ENCODE data around the gene AP4E1. TPM values are rescaled to one million over a fixed set of nuclear protein-coding genes. Genes with fewer than 3 reads are reported as not detected.

The AP4E1 gene
- total RNA-seq, 3 donors from 2014 or later, result 5.8 to 12.8 (median 12.7) TPM

GRCh38 chr15:50997371-50998051, 89.0 kb downstream of the AP4E1 start:
- no peak overlapping the region for H3K27ac ChIP-seq
- H3K4me1 ChIP-seq, result no peaks in the 10 kb centered on the region
- DNase-seq (ENCODE audit: low spot score in 2 of 2), result no peak
- H3K9me3 ChIP-seq, result no peaks in the 10 kb centered on the region
- H3K27me3 ChIP-seq, result no peaks in the 10 kb centered on the region
- TF ChIP-seq POLR2A (IDR thresholded peaks at IDR 0.05), result no peak
- H3K36me3 ChIP-seq, result no peaks in the 10 kb centered on the region
- intact Hi-C loops (cut with DNase I; ENCODE audit: low total_unique reads), result no loop called here
- H3K4me3 ChIP-seq, result no peak overlapping the region

GRCh38 chr15:51004103-51004551, 95.6 kb downstream of the AP4E1 start:
- no peak overlapping the region for H3K27ac ChIP-seq
- no peak overlapping the region for H3K4me3 ChIP-seq
- intact Hi-C loops (cut with DNase I; ENCODE audit: low total_unique reads), result no loop called here
- no peak for TF ChIP-seq CTCF (IDR thresholded peaks at IDR 0.05)
- H3K9me3 ChIP-seq, result peaks cover 0 to 9% of the 10 kb centered on the region in 2 donors
- H3K36me3 ChIP-seq, result no peaks in the 10 kb centered on the region
- no peak for DNase-seq (ENCODE audit: low spot score in 2 of 2)
- no peaks in the 10 kb centered on the region for H3K4me1 ChIP-seq
- H3K27me3 ChIP-seq, result no peaks in the 10 kb centered on the region

GRCh38 chr15:51006336-51006985, 98.0 kb downstream of the AP4E1 start:
- Histone ChIP-seq H3K27ac (no peak overlapping the region), H3K9me3 (peaks cover 0 to 9% of the 10 kb centered on the region in 2 donors), H3K27me3 (no peaks in the 10 kb centered on the region), H3K4me3 (no peak overlapping the region), H3K36me3 (no peaks in the 10 kb centered on the region), H3K4me1 (no peaks in the 10 kb centered on the region)
- TF ChIP-seq CTCF (IDR thresholded peaks at IDR 0.05) (no peak), POLR2A (IDR thresholded peaks at IDR 0.05) (no peak), POLR2AphosphoS5 (IDR thresholded peaks at IDR 0.05) (no peak)
- intact Hi-C loops (cut with DNase I; ENCODE audit: low total_unique reads), result no loop called here
- no peak for DNase-seq (ENCODE audit: low spot score in 2 of 2)

GRCh38 chr15:51007131-51007666, 98.7 kb downstream of the AP4E1 start:
- H3K36me3 ChIP-seq, result no peaks in the 10 kb centered on the region
- H3K4me3 ChIP-seq, result no peak overlapping the region
- DNase-seq (ENCODE audit: low spot score in 2 of 2), result no peak
- intact Hi-C loops (cut with DNase I; ENCODE audit: low total_unique reads), result no loop called here
- no peak overlapping the region for H3K27ac ChIP-seq
- H3K27me3 ChIP-seq, result no peaks in the 10 kb centered on the region
- TF ChIP-seq POLR2A (IDR thresholded peaks at IDR 0.05), result no peak
- TF ChIP-seq POLR2AphosphoS5 (IDR thresholded peaks at IDR 0.05), result no peak
- TF ChIP-seq CTCF (IDR thresholded peaks at IDR 0.05), result no peak
- H3K4me1 ChIP-seq, result no peaks in the 10 kb centered on the region
- H3K9me3 ChIP-seq, result peaks cover 0 to 9% of the 10 kb centered on the region in 2 donors

GRCh38 chr15:51011212-51011611, 102.7 kb downstream of the AP4E1 start:
- no peaks in the 10 kb centered on the region for H3K27me3 ChIP-seq
- no peaks in the 10 kb centered on the region for H3K4me1 ChIP-seq
- TF ChIP-seq POLR2AphosphoS5 (IDR thresholded peaks at IDR 0.05) (no peak), CTCF (IDR thresholded peaks at IDR 0.05) (no peak), POLR2A (IDR thresholded peaks at IDR 0.05) (no peak)
- DNase-seq (ENCODE audit: low spot score in 2 of 2), result no peak
- H3K36me3 ChIP-seq, result no peaks in the 10 kb centered on the region
- intact Hi-C loops (cut with DNase I; ENCODE audit: low total_unique reads), result no loop called here
- no peak overlapping the region for H3K4me3 ChIP-seq
- H3K27ac ChIP-seq, result no peak overlapping the region
- peaks cover 0 to 9% of the 10 kb centered on the region in 2 donors for H3K9me3 ChIP-seq

All from breast epithelium (tissue), 4 donors.